Endothelial cell (in vitro differentiated cells): ENCODE results near the gene OGFR. TPM values are rescaled to one million over a fixed set of nuclear protein-coding genes. Genes with fewer than 3 reads are reported as not detected.

Experiments used
- DNase-seq: peaks from one replicate; pipeline ENCODE4 v3.0.0; 2021; ENCODE audit warnings: low spot score
- H3K27ac Mint-ChIP-seq: one replicate; pipeline ENCODE4 v1.8.0; 2021; ENCODE audit warnings: mixed read lengths, inconsistent platforms; ENCODE audit not compliant: unreplicated experiment
- H3K27me3 Mint-ChIP-seq: one replicate; pipeline ENCODE4 v1.8.0; 2021; ENCODE audit warnings: mild to moderate bottlenecking, moderate library complexity, mixed read lengths, inconsistent platforms; ENCODE audit not compliant: unreplicated experiment
- H3K36me3 Mint-ChIP-seq: one replicate; pipeline ENCODE4 v1.8.0; 2021; ENCODE audit warnings: mild to moderate bottlenecking, low read depth, mixed read lengths, inconsistent platforms; ENCODE audit not compliant: unreplicated experiment
- H3K4me1 Mint-ChIP-seq: one replicate; pipeline ENCODE4 v1.8.0; 2021; ENCODE audit warnings: mild to moderate bottlenecking, mixed read lengths, inconsistent platforms; ENCODE audit not compliant: unreplicated experiment
- H3K4me3 Mint-ChIP-seq: one replicate; pipeline ENCODE4 v1.8.0; 2021; ENCODE audit warnings: mild to moderate bottlenecking, mixed read lengths, inconsistent platforms; ENCODE audit not compliant: unreplicated experiment
- H3K9me3 Mint-ChIP-seq: one replicate; pipeline ENCODE4 v1.8.0; 2021; ENCODE audit warnings: mixed read lengths, inconsistent platforms; ENCODE audit not compliant: unreplicated experiment
- total RNA-seq: library from RNA; stranded (reverse); fragmentation: NEBNext Ultra II Directional; extraction: Animal tissue kit (Norgen Biotek cat#: 25700); gene quantifications from one replicate; pipeline ENCODE4 v1.2.1, GENCODE V29; 2021; ENCODE audit not compliant: unreplicated experiment
- TF ChIP-seq, protein P1 (sequence below): fragments of 200-600 bp; sonication (generic); IDR thresholded peaks from one replicate; pipeline ENCODE4 v1.5.0; 2021; ENCODE audit warnings: antibody characterized with exemption; ENCODE audit not compliant: unreplicated experiment

OGFR gene
- total RNA-seq, 1 donor from 2014 or later: 27.6 TPM

DNA sequence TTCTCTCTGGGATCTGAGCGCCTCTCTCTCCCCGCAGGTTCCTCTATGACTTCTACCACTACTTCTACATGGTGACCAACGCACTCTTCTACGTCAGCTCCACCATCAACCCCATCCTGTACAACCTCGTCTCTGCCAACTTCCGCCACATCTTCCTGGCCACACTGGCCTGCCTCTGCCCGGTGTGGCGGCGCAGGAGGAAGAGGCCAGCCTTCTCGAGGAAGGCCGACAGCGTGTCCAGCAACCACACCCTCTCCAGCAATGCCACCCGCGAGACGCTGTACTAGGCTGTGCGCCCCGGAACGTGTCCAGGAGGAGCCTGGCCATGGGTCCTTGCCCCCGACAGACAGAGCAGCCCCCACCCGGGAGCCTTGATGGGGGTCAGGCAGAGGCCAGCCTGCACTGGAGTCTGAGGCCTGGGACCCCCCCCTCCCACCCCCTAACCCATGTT, 44.6 kb upstream of the OGFR start:
- peaks cover 8% of the 10 kb centered on the region for H3K27me3 Mint-ChIP-seq
- no peak overlapping the region for H3K27ac Mint-ChIP-seq
- no peaks in the 10 kb centered on the region for H3K4me1 Mint-ChIP-seq
- TF ChIP-seq, protein P1, sequence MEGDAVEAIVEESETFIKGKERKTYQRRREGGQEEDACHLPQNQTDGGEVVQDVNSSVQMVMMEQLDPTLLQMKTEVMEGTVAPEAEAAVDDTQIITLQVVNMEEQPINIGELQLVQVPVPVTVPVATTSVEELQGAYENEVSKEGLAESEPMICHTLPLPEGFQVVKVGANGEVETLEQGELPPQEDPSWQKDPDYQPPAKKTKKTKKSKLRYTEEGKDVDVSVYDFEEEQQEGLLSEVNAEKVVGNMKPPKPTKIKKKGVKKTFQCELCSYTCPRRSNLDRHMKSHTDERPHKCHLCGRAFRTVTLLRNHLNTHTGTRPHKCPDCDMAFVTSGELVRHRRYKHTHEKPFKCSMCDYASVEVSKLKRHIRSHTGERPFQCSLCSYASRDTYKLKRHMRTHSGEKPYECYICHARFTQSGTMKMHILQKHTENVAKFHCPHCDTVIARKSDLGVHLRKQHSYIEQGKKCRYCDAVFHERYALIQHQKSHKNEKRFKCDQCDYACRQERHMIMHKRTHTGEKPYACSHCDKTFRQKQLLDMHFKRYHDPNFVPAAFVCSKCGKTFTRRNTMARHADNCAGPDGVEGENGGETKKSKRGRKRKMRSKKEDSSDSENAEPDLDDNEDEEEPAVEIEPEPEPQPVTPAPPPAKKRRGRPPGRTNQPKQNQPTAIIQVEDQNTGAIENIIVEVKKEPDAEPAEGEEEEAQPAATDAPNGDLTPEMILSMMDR: no peak
- H3K9me3 Mint-ChIP-seq: no peaks in the 10 kb centered on the region
- H3K36me3 Mint-ChIP-seq: no peaks in the 10 kb centered on the region
- DNase-seq: no peak
- no peak overlapping the region for H3K4me3 Mint-ChIP-seq

- Mint-ChIP-seq H3K27me3 (peaks cover 8% of the 10 kb centered on the region), H3K4me1 (no peaks in the 10 kb centered on the region), H3K36me3 (no peaks in the 10 kb centered on the region), H3K27ac (no peak overlapping the region), H3K9me3 (no peaks in the 10 kb centered on the region), H3K4me3 (no peak overlapping the region)
- no peak for DNase-seq
- TF ChIP-seq, protein P1: no peak
These were observed 44.2 kb upstream of the OGFR start for GRCh38 chr20:62760471-62760855.

DNA sequence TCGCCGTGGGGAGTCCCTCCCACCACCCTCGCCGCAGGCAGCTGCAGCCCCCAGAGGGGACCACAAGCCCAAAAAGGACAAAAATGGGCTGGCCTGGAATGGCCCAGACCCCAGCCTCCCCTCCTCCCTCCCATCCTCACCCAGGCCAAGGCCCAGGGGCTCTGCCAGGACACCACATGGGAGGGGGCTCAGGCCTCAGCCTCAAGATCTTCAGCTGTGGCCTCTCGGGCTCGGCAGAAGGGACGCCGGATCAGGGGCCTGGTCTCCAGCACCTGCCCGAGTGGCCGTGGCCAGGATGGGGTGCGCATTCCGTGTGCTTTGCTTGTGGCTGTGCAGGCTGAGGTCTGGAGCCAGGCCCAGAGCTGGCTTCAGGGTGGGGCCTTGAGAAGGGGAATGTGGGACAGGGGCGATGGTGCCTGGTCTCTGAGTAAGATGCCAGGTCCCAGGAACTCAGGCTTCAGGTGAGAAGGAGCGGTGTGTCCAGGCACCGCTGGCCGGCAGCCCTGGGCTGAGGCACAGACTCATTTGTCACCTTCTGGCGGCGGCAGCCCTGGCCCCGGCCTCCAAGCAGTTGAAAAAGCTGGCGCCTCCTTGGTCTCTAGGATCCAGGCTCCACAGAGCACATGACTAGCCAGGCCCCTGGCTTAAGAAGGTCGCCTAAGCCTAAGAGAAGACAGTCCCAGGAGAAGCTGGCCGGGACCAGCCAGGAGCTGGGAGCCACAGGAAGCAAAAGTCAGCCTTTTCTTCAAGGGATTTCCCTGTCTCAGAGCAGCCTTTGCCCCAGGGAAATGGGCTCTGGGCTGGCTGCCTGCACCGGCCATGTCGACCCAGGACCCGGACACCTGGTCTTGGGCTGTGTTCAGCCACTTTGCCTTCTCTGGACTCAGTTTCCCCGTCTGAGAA, 43.5 kb upstream of the OGFR start:
- Mint-ChIP-seq H3K4me3 (no peak overlapping the region), H3K36me3 (no peaks in the 10 kb centered on the region), H3K9me3 (no peaks in the 10 kb centered on the region), H3K27ac (no peak overlapping the region), H3K27me3 (peaks cover 8% of the 10 kb centered on the region), H3K4me1 (no peaks in the 10 kb centered on the region)
- TF ChIP-seq, protein P1: no peak
- no peak for DNase-seq

DNA sequence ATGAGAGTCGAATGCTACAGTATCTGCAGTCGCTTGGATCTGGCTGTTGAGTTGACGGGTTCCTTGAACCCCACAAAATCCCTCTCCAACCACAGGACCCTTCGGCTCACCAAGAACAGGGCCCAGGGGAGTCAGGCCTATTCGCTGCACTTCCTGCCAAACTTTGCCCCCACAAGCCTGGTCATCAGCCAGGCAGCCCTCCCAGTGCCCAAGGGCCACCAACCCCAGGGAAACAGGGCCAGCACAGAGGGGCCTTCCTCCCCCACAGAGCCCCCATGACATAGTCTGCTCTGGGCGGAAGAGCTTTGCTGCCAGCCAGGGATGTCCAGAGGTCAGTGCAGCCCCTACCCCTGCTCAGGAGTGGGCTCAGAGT, 42.9 kb upstream of the OGFR start:
- TF ChIP-seq, protein P1: no peak
- Mint-ChIP-seq H3K27ac (no peak overlapping the region), H3K4me3 (no peak overlapping the region), H3K27me3 (peaks cover 5% of the 10 kb centered on the region), H3K36me3 (no peaks in the 10 kb centered on the region), H3K9me3 (no peaks in the 10 kb centered on the region), H3K4me1 (no peaks in the 10 kb centered on the region)
- DNase-seq: no peak

DNA sequence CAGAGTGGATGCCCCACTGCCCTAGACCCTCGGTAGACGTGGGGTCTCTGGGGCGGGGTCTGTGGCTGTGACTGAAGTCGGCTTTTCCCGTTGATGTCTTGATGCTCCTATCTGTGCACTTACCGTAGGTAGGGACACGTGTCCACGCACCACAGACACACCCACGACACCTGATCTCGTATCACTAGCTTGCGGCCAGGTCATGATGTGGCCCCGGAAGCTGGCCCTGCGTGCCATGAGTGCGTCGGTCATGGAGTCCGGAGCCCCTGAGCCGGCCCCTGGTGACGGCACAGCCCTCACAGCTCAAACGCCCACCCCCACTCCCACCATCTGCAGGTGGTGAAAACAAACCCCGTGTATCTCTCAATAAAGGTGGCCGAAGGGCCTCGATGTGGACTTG, 42.3 kb upstream of the OGFR start:
- Mint-ChIP-seq H3K27me3 (peaks cover 1% of the 10 kb centered on the region), H3K4me3 (no peak overlapping the region), H3K36me3 (no peaks in the 10 kb centered on the region), H3K4me1 (no peaks in the 10 kb centered on the region), H3K9me3 (no peaks in the 10 kb centered on the region), H3K27ac (no peak overlapping the region)
- TF ChIP-seq, protein P1: no peak
- DNase-seq: no peak
